ENCODE results near the gene ASPSCR1.
"Not testable (repeated sequence)": the region's sequence is repeated elsewhere in the genome, so short reads cannot be mapped to it uniquely, and the experiment has no call there.

The ASPSCR1 gene

GRCh38 chr17:82029391-82029790 is 52.0 kb downstream of the ASPSCR1 start:
- DNase-seq = no peak

- DNase-seq = peak; percentile 34 to 66
Observed at GRCh38 chr17:82029990-82030469, 52.6 kb downstream of the ASPSCR1 start.

- DNase-seq = peak; percentile 75 to 87
Observed at GRCh38 chr17:82030470-82031302, 53.3 kb downstream of the ASPSCR1 start.

GRCh38 chr17:82031303-82031884 is 54.0 kb downstream of the ASPSCR1 start, which contains the start of gene RAC3:
RAC3 (plus strand) TSS chr17:82031678; CDS start chr17:82031762, 84 bp downstream.
- peak in 1 of 2 experiments; percentile 39 for DNase-seq

GRCh38 chr17:82031885-82032627 is 54.6 kb downstream of the ASPSCR1 start:
- DNase-seq = peak in 1 of 2 experiments; percentile 31

GRCh38 chr17:82033359-82034085 is 56.1 kb downstream of the ASPSCR1 start:
- DNase-seq = no peak

- DNase-seq = no peak
Observed at GRCh38 chr17:82034371-82035011, 57.1 kb downstream of the ASPSCR1 start.

- DNase-seq = no peak
Observed at GRCh38 chr17:82035488-82035887, 58.1 kb downstream of the ASPSCR1 start.

- DNase-seq = no peak
Observed at GRCh38 chr17:82035956-82036633, 58.7 kb downstream of the ASPSCR1 start.

- DNase-seq = no peak
Observed at GRCh38 chr17:82036634-82037091, 59.2 kb downstream of the ASPSCR1 start.

- peak; percentile 98 to 99 for DNase-seq
Observed at GRCh38 chr17:82037092-82037888, 59.9 kb downstream of the ASPSCR1 start, which contains the start of gene DCXR. DCXR (minus strand) TSS chr17:82037697; CDS start chr17:82037682, 15 bp downstream.

- DNase-seq = no peak
Observed at GRCh38 chr17:82037889-82038195, 60.4 kb downstream of the ASPSCR1 start.

- DNase-seq = not testable (repeated sequence)
Observed at GRCh38 chr17:82038796-82039409, 61.5 kb downstream of the ASPSCR1 start.

- DNase-seq = no peak
Observed at GRCh38 chr17:82039695-82040299, 62.4 kb downstream of the ASPSCR1 start.

GRCh38 chr17:82041144-82041814 is 63.9 kb downstream of the ASPSCR1 start:
- no peak for DNase-seq

GRCh38 chr17:82042649-82043048 is 65.2 kb downstream of the ASPSCR1 start:
- DNase-seq = no peak

GRCh38 chr17:82043507-82043906 is 66.1 kb downstream of the ASPSCR1 start:
- no peak for DNase-seq

- no peak for DNase-seq
Observed at GRCh38 chr17:82045936-82046484, 68.6 kb downstream of the ASPSCR1 start.

- DNase-seq = no peak
Observed at GRCh38 chr17:82046903-82047302, 69.5 kb downstream of the ASPSCR1 start.

Data from SHP77 (cell line).